Embryonic facial prominence (tissue), 1 donor: ENCODE data around the gene CHERP.
"Not testable (repeated sequence)": the region's sequence is repeated elsewhere in the genome, so short reads cannot be mapped to it uniquely, and the experiment has no call there.

ENCODE experiments used
- DNase-seq: peaks from one replicate; pipeline ENCODE4 v3.0.0-alpha.2; 2016; ENCODE audit errors: extremely low spot score

Gene CHERP

DNA sequence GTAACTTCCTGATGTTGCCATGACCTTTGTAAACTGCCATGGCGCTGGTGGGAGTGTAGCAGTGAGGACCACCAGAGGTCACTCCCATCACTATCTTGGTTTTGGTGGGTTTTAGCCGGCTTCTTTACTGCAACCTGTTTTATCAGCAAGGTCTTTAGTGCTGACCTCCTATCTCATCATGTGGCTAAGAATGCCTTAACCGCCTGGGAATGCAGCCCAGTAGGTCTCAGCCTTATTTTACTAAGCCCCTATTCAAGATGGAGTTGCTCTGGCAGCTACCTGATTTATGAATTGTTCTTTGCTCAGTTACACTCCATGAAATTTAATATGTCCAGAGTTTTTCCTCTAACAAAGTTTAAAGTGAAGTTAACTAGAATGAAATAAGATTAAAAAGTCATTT is 65.8 kb downstream of the CHERP start:
- DNase-seq = no peak

DNA sequence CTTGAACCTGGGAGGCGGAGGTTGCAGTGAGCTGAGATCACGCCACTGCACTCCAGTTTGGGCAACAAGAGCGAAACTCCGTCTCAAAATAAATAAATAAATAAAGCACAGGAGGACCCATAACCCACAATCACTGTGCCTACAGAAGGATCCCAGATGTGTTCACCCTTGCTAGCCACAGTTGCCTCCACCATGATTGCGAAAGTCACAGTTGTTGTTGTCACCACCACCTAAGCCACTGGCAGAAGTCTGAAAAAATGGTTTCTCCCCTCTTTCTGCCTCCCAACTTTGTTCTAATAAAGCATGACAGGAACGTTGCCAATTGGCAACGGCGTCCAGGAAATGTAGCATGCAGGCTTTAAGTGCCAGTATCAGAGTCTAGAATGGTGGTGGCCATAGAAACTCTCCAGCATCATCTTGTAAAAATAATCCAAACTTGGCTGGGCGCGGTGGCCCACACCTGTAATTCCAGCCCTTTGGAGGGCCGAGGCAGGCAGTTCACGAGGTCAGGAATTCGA is 68.3 kb downstream of the CHERP start:
- no peak for DNase-seq

DNA sequence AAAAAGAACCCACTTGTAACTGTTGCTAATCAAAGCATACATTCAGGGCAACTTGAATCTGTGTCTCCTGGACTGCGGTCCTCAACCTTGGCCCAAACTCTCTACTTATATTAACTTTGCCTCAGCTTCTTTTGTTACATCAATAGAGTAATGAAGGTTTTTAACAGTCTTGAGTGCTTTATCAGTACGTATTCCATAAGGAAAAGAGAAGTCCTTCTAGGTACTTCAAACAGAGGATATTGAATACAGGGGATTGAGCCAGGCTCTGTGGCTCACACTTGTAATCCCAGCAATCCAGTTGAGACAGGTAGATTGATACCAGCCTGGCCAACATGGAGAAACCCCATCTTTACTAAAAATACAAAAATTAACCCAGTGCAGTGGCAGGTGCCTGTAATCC is 69.2 kb downstream of the CHERP start:
- DNase-seq = no peak

DNA sequence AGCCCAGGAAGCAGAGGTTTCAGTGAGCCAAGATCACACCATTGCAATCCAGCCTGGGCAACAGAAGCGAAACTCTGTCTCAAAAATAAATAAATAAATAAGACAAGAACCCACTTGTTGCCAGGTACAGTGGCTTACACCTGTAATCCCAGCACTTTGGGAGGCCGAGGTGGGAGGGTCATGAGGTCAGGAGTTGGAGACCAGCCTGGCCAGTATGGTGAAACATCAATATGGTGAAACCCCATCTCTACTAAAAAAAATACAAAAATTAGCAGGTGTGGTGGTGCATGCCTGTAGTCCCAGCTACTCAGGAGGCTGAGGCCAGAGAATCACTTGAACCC is 69.7 kb downstream of the CHERP start:
- not testable (repeated sequence) for DNase-seq

DNA sequence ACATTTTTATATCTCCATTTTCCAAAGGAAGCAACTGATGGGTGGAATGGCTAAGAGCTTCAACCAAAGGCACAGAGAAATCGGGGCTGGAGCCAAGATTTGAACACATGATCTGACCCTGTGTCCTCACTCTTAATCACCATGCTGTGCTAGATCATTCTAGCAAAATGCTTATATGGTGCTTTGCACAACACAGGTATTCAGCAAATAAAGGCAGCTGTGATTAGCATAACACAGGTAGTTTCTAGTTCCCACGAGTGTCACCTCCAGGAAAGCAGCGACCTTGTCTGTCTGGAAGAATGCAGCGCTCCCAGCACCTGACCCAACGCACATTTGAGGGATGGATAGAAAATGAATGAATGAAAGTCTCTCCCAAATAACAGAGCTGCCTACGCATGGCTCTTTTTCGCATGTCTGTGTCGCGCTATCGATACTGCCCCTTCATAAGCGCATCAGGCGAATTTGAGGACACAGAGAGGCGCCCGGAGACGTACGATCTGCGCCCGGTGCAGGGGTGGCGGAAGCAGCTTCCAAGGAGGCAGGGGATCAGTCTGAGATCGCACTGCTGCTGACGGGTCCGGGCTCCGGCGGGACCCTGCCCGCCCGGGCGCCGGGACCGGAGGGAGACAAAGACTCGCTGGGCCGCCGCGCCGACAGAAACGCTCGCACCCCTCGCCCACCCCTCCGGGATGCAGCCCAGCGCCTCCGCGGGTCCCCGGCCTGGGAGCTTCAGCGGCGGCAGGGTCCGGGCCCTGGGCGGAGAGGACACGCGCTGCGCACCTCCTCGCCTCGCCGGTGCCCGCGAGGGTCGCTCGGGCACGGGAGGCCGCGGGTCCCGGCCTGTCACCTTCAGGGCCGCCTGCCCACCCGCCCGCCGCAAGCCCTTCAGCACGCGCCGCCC is 71.1 kb downstream of the CHERP start:
- DNase-seq = no peak

DNA sequence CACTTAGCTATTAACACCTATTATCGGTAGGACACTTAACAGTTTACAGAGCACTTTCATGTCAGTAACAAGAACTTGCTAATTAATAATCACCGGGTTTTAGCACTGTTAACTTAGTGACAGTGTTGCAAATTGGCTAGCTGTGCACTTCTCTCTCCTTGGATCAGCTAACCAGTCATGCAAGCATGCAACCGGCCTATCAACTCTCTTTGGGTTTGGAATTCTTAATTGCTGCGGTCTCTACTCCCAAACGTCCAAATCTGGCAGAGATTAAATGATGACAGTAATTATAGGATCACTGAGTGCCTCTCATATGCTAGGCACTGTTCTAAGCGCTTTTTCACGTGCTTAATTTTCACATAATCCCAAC is 71.7 kb downstream of the CHERP start:
- DNase-seq = no peak
